SK-N-SH (cell line): Measurements from ENCODE around the gene GPC4. TPM values are rescaled to one million over a fixed set of nuclear protein-coding genes. Genes with fewer than 3 reads are reported as not detected.

Experiments used
- CTCF ChIA-PET: fragments of 300-600, 350-600 bp; formaldehyde crosslinking; extraction: SDS; loops from one replicate; lab custom pipeline; 2021; lab: Yijun Ruan, JAX
- POLR2A ChIA-PET: fragments of 350-600 bp; sonication (Branson Sonifier 250); formaldehyde crosslinking; extraction: SDS; loops from one replicate; lab custom pipeline; 2020; ENCODE audit warnings: antibody characterized with exemption, inconsistent platforms; lab: Yijun Ruan, JAX
- DNase-seq: peaks from one replicate; pipeline ENCODE4 v3.0.0; 2012
- H2AFZ ChIP-seq: fragments of 200-600 bp; sonication (generic); 2 replicates; pipeline ENCODE4 v1.8.1; 2016; ENCODE audit warnings: antibody characterized with exemption, mild to moderate bottlenecking, low read depth
- H3F3A ChIP-seq: fragments of 200-600 bp; sonication (generic); replicated peaks from 2 replicates; pipeline ENCODE3; 2016; ENCODE audit warnings: antibody characterized with exemption, mild to moderate bottlenecking; ENCODE audit not compliant: insufficient read depth
- H3K27ac ChIP-seq, 2 experiments: fragments of 200-500 bp in 1 of 2; fragments of 200-600 bp in 1 of 2; sonication (Bioruptor generic) in 1 of 2; sonication (generic), shearing (Covaris generic) in 1 of 2; 2 replicates each; pipeline versions ENCODE4 v1.5.1 to v1.6.1; 2014 to 2016; ENCODE audit warnings: low read depth in 2 of 2, inconsistent platforms in 1 of 2, low read length in 1 of 2, mild to moderate bottlenecking in 1 of 2, mixed read lengths in 1 of 2
- H3K27me3 ChIP-seq: fragments of 200-600 bp; sonication (generic), shearing (Covaris generic); 2 replicates; pipeline ENCODE4 v1.6.1; 2016; ENCODE audit warnings: mixed run types; ENCODE audit not compliant: insufficient read depth
- H3K36me3 ChIP-seq, 2 experiments: fragments of 200-500 bp in 1 of 2; fragments of 200-600 bp in 1 of 2; sonication (Bioruptor generic) in 1 of 2; sonication (generic) in 1 of 2; replicated peaks in 1 of 2; 2 replicates each; pipeline versions ENCODE3 to v1.5.1; 2014 to 2016; ENCODE audit warnings: low read length in 1 of 2, mild to moderate bottlenecking in 1 of 2; ENCODE audit not compliant: insufficient read depth in 2 of 2, control insufficient read depth in 1 of 2
- H3K4me1 ChIP-seq, 2 experiments: fragments of 200-500 bp in 1 of 2; fragments of 200-600 bp in 1 of 2; sonication (Bioruptor generic) in 1 of 2; sonication (generic), shearing (Covaris generic) in 1 of 2; 2 replicates each; pipeline versions ENCODE4 v1.5.1 to v1.6.1; 2014 to 2016; ENCODE audit warnings: low read depth in 1 of 2, low read length in 1 of 2, mixed run types in 1 of 2; ENCODE audit not compliant: insufficient read depth in 2 of 2, control insufficient read depth in 1 of 2
- H3K4me2 ChIP-seq: fragments of 200-600 bp; sonication (generic), shearing (Covaris generic); 2 replicates; pipeline ENCODE4 v1.6.1; 2017; ENCODE audit warnings: mixed run types
- H3K4me3 ChIP-seq, 2 experiments: fragments of 200-500 bp in 1 of 2; fragments of 200-600 bp in 1 of 2; sonication (Bioruptor generic) in 1 of 2; sonication (generic), shearing (Covaris generic) in 1 of 2; 2 replicates each; pipeline versions ENCODE4 v1.5.1 to v1.8.1; 2014 to 2016; ENCODE audit warnings: low read depth in 2 of 2, inconsistent platforms in 1 of 2, low read length in 1 of 2, mild to moderate bottlenecking in 1 of 2, mixed read lengths in 1 of 2, moderate library complexity in 1 of 2
- H3K79me2 ChIP-seq: fragments of 200-600 bp; sonication (generic); 2 replicates; pipeline ENCODE4 v1.8.1; 2017; ENCODE audit warnings: mild to moderate bottlenecking; ENCODE audit not compliant: insufficient read depth
- H3K9ac ChIP-seq: fragments of 200-600 bp; sonication (generic); 2 replicates; pipeline ENCODE4 v1.6.1; 2017; ENCODE audit warnings: mixed run types
- H3K9me2 ChIP-seq: fragments of 200-600 bp; sonication (generic); 2 replicates; pipeline ENCODE4 v1.6.1; 2017; ENCODE audit warnings: mixed run types
- H3K9me3 ChIP-seq: fragments of 200-600 bp; sonication (generic); 2 replicates; pipeline ENCODE4 v1.6.1; 2017; ENCODE audit warnings: mixed run types, mild to moderate bottlenecking, moderate library complexity
- H4K20me1 ChIP-seq: fragments of 200-600 bp; sonication (generic); 2 replicates; pipeline ENCODE4 v1.6.1; 2017; ENCODE audit warnings: mild to moderate bottlenecking, mixed run types; ENCODE audit not compliant: insufficient read depth
- FOSL2 ChIP-seq: IDR thresholded peaks from 2 replicates; pipeline ENCODE4 v1.4.0; 2012; ENCODE audit warnings: low read depth, mild to moderate bottlenecking, moderate library complexity, borderline replicate concordance
- FOXM1 ChIP-seq: IDR thresholded peaks from 2 replicates; pipeline ENCODE4 v1.4.0; 2012; ENCODE audit warnings: low read depth, mild to moderate bottlenecking
- GATA2 ChIP-seq: sonication (generic); formaldehyde crosslinking; IDR thresholded peaks from 2 replicates; pipeline ENCODE4 v1.5.0; 2020; ENCODE audit warnings: mild to moderate bottlenecking, missing genetic modification reagents
- MXI1 ChIP-seq: IDR thresholded peaks from 2 replicates; pipeline ENCODE4 v1.6.1; 2012; ENCODE audit warnings: mild to moderate bottlenecking, low read depth, low read length, improper control_type of control experiment
- PBX3 ChIP-seq: IDR thresholded peaks from 2 replicates; pipeline ENCODE4; 2012
- RAD21 ChIP-seq: IDR thresholded peaks from 2 replicates; pipeline ENCODE4 v1.6.1; 2012; ENCODE audit warnings: mild to moderate bottlenecking, low read length
- SIN3A ChIP-seq: IDR thresholded peaks from 2 replicates; pipeline ENCODE4 v1.6.1; 2012; ENCODE audit warnings: low read depth, mild to moderate bottlenecking, low read length, moderate library complexity, borderline replicate concordance
- TCF12 ChIP-seq: IDR thresholded peaks from 2 replicates; pipeline ENCODE4 v1.4.0; 2012
- TEAD4 ChIP-seq: IDR thresholded peaks from 2 replicates; pipeline ENCODE4 v1.4.0; 2012; ENCODE audit warnings: mild to moderate bottlenecking, borderline replicate concordance; ENCODE audit not compliant: insufficient read depth
- YY1 ChIP-seq: IDR thresholded peaks from 2 replicates; pipeline ENCODE4 v1.4.0; 2012; ENCODE audit warnings: low read depth, mild to moderate bottlenecking
- ZBTB33 ChIP-seq: IDR thresholded peaks from 2 replicates; pipeline ENCODE4 v1.4.0; 2012; ENCODE audit warnings: low read depth, borderline replicate concordance
- WGBS: methylation state at CpG from one replicate; pipeline ENCODE4 v1.1.6; 2017; ENCODE audit warnings: low lambda C conversion rate; 5-methylcytosine and 5-hydroxymethylcytosine counted together
- polyA plus RNA-seq, 3 experiments: library from polyadenylated mRNA; depleted of rRNA; stranded (reverse); fragments of >200 nt; gene quantifications; 2 replicates each; pipeline ENCODE4 v1.2.3, GENCODE V29; 2012
- TF ChIP-seq, protein P1 (sequence below): fragments of 150-350 bp; IDR thresholded peaks from 2 replicates; pipeline ENCODE4 v1.6.1; 2017; ENCODE audit warnings: antibody characterized with exemption, low read length, low read depth, borderline replicate concordance
- TF ChIP-seq, protein P2 (sequence below): fragments of 150-350 bp; IDR thresholded peaks from 2 replicates; pipeline ENCODE4 v1.6.1; 2016; ENCODE audit warnings: mild to moderate bottlenecking, low read depth, low read length

Gene GPC4
- polyA plus RNA-seq, 1 of the 3 experiments (the other 2 are of a cell fraction), result 0.16 TPM

GRCh38 chrX:133364196-133364595, 51.1 kb downstream of the GPC4 start:
- H3K9ac ChIP-seq, result no peak overlapping the region
- CTCF ChIA-PET, result no interaction called here
- 18% methylated on average over 1 of the region's 1 CpG for WGBS

More at GRCh38 chrX:133364196-133364595, 51.1 kb downstream of the GPC4 start:
- H3K4me3 ChIP-seq, result no peak overlapping the region
- no peaks in the 10 kb centered on the region for H3K9me2 ChIP-seq
- POLR2A ChIA-PET, result no interaction called here
- H3K36me3 ChIP-seq, result no peaks in the 10 kb centered on the region
- DNase-seq, result no peak
- no peaks in the 10 kb centered on the region for H3K27me3 ChIP-seq
- no peaks in the 10 kb centered on the region for H3K9me3 ChIP-seq
- no peaks in the 10 kb centered on the region for H3F3A ChIP-seq
- no peaks in the 10 kb centered on the region for H3K4me1 ChIP-seq
- H4K20me1 ChIP-seq, result no peaks in the 10 kb centered on the region
- H3K27ac ChIP-seq, result no peak overlapping the region
- TF ChIP-seq MXI1, result no peak
- TF ChIP-seq, protein P1, sequence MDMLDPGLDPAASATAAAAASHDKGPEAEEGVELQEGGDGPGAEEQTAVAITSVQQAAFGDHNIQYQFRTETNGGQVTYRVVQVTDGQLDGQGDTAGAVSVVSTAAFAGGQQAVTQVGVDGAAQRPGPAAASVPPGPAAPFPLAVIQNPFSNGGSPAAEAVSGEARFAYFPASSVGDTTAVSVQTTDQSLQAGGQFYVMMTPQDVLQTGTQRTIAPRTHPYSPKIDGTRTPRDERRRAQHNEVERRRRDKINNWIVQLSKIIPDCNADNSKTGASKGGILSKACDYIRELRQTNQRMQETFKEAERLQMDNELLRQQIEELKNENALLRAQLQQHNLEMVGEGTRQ, result no peak
- no peak for TF ChIP-seq ZBTB33
- TF ChIP-seq TCF12, result no peak
- TF ChIP-seq PBX3, result no peak
- TF ChIP-seq YY1, result no peak
- TF ChIP-seq FOXM1, result no peak
- no peak for TF ChIP-seq SIN3A
- TF ChIP-seq, protein P2, sequence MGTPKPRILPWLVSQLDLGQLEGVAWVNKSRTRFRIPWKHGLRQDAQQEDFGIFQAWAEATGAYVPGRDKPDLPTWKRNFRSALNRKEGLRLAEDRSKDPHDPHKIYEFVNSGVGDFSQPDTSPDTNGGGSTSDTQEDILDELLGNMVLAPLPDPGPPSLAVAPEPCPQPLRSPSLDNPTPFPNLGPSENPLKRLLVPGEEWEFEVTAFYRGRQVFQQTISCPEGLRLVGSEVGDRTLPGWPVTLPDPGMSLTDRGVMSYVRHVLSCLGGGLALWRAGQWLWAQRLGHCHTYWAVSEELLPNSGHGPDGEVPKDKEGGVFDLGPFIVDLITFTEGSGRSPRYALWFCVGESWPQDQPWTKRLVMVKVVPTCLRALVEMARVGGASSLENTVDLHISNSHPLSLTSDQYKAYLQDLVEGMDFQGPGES, result no peak
- TF ChIP-seq FOSL2, result no peak
- no peak for TF ChIP-seq GATA2
- no peak for TF ChIP-seq RAD21
- TF ChIP-seq TEAD4, result no peak
- no peaks in the 10 kb centered on the region for H3K79me2 ChIP-seq
- H2AFZ ChIP-seq, result no peak overlapping the region
- no peak overlapping the region for H3K4me2 ChIP-seq
